Astrocyte (in vitro differentiated cells and primary cell): ENCODE data around the gene GABRA6. TPM values are rescaled to one million over a fixed set of nuclear protein-coding genes. Genes with fewer than 3 reads are reported as not detected.

Experiments used
- DNase-seq: peaks from one replicate; pipeline ENCODE4 v3.0.0-alpha.2; 2010; ENCODE audit warnings: low read depth
- FAIRE-seq: peaks from 2 replicates; lab custom pipeline; 2011; peaks lifted over from hg19 to GRCh38; lab: Jason Lieb, UNC
- H2AFZ ChIP-seq: 2 replicates; pipeline ENCODE4 v1.6.0; 2012; ENCODE audit warnings: low read depth, low read length, inconsistent platforms
- H3K27ac ChIP-seq: 2 replicates; pipeline ENCODE4 v1.5.1; 2011; ENCODE audit warnings: low read depth, low read length, inconsistent platforms
- H3K27me3 ChIP-seq: 2 replicates; pipeline ENCODE4 v1.6.0; 2011; ENCODE audit warnings: low read length, inconsistent platforms; ENCODE audit not compliant: insufficient read depth
- H3K36me3 ChIP-seq: 2 replicates; pipeline ENCODE4 v1.5.1; 2011; ENCODE audit warnings: low read length, inconsistent platforms; ENCODE audit not compliant: insufficient read depth
- H3K4me1 ChIP-seq: 2 replicates; pipeline ENCODE4 v1.5.1; 2011; ENCODE audit warnings: low read length, inconsistent platforms; ENCODE audit not compliant: insufficient read depth
- H3K4me2 ChIP-seq: 2 replicates; pipeline ENCODE4 v1.6.0; 2012; ENCODE audit warnings: low read length, inconsistent platforms
- H3K4me3 ChIP-seq: 2 replicates; pipeline ENCODE4 v1.5.1; 2011; ENCODE audit warnings: low read depth, mild to moderate bottlenecking, low read length, inconsistent platforms; ENCODE audit not compliant: insufficient read depth
- H3K79me2 ChIP-seq: 2 replicates; pipeline ENCODE4 v1.6.0; 2012; ENCODE audit warnings: mild to moderate bottlenecking, low read length, inconsistent platforms; ENCODE audit not compliant: insufficient read depth
- H3K9ac ChIP-seq: 2 replicates; pipeline ENCODE4 v1.6.0; 2012; ENCODE audit warnings: mild to moderate bottlenecking, low read length, inconsistent platforms
- H3K9me3 ChIP-seq: 2 replicates; pipeline ENCODE4 v1.5.1; 2012; ENCODE audit warnings: low read depth, mild to moderate bottlenecking, low read length, inconsistent platforms; ENCODE audit not compliant: insufficient read depth
- H4K20me1 ChIP-seq: 2 replicates; pipeline ENCODE4 v1.6.0; 2012; ENCODE audit warnings: low read length, inconsistent platforms; ENCODE audit not compliant: insufficient read depth
- H3K27ac Mint-ChIP-seq: one replicate; pipeline ENCODE4 v1.8.0; 2021; ENCODE audit warnings: mild to moderate bottlenecking, mixed read lengths; ENCODE audit not compliant: unreplicated experiment
- H3K27me3 Mint-ChIP-seq: one replicate; pipeline ENCODE4 v1.8.0; 2021; ENCODE audit warnings: low read depth, mixed read lengths; ENCODE audit not compliant: unreplicated experiment
- H3K36me3 Mint-ChIP-seq: one replicate; pipeline ENCODE4 v1.8.0; 2021; ENCODE audit warnings: low read depth, mixed read lengths; ENCODE audit not compliant: unreplicated experiment
- H3K4me1 Mint-ChIP-seq: one replicate; pipeline ENCODE4 v1.8.0; 2021; ENCODE audit warnings: low read depth, mixed read lengths; ENCODE audit not compliant: unreplicated experiment
- H3K4me3 Mint-ChIP-seq: one replicate; pipeline ENCODE4 v1.8.0; 2021; ENCODE audit warnings: mild to moderate bottlenecking, moderate library complexity, mixed read lengths; ENCODE audit not compliant: unreplicated experiment
- H3K9me3 Mint-ChIP-seq: one replicate; pipeline ENCODE4 v1.8.0; 2021; ENCODE audit warnings: mild to moderate bottlenecking, mixed read lengths; ENCODE audit not compliant: unreplicated experiment
- EZH2 ChIP-seq: IDR thresholded peaks from 2 replicates; pipeline ENCODE4 v1.6.1; 2012; ENCODE audit warnings: mild to moderate bottlenecking, low read length, inconsistent platforms; ENCODE audit not compliant: insufficient read depth
- total RNA-seq: library from RNA; stranded (reverse); gene quantifications from 2 replicates; pipeline ENCODE4 v1.2.1, GENCODE V29; 2021
- TF ChIP-seq, protein P1 (sequence below): IDR thresholded peaks from 2 replicates; pipeline ENCODE4 v1.5.1; 2011; ENCODE audit warnings: low read depth, mild to moderate bottlenecking, inconsistent platforms, low read length, moderate library complexity; ENCODE audit not compliant: insufficient read depth

Gene GABRA6
- total RNA-seq, 1 donor from 2014 or later = not detected

DNA sequence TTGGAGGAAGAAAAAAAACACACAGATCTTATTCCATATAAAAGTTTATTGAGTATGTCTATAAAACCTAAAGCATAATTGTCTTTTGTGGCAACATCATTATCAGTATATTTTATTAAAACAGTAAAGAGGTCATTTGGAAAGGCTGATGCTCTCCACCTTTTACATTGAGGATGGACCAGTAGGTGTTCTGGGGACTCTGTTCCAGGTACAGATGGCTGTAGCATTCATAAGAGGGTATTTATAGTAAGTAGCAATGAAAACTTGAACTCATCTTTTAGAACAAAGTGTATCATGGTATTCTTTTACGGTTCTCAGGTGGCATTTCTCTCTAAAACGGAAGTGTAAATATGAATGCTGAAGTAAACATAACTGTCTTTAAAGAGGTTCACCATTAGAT is 1.8 kb downstream of the GABRA6 start:
- Histone ChIP-seq H3K27ac (no peak overlapping the region), H3K36me3 (no peaks in the 10 kb centered on the region), H3K27me3 (no peaks in the 10 kb centered on the region), H2AFZ (no peak overlapping the region), H4K20me1 (no peaks in the 10 kb centered on the region), H3K9me3 (no peaks in the 10 kb centered on the region), H3K4me1 (no peaks in the 10 kb centered on the region), H3K4me2 (no peak overlapping the region), H3K9ac (no peak overlapping the region), H3K79me2 (no peaks in the 10 kb centered on the region), H3K4me3 (no peak overlapping the region)
- Mint-ChIP-seq H3K9me3 (no peaks in the 10 kb centered on the region), H3K36me3 (no peaks in the 10 kb centered on the region), H3K4me1 (peaks cover 6% of the 10 kb centered on the region), H3K27ac (no peak overlapping the region), H3K4me3 (no peak overlapping the region), H3K27me3 (no peaks in the 10 kb centered on the region)
- DNase-seq = no peak
- TF ChIP-seq, protein P1, sequence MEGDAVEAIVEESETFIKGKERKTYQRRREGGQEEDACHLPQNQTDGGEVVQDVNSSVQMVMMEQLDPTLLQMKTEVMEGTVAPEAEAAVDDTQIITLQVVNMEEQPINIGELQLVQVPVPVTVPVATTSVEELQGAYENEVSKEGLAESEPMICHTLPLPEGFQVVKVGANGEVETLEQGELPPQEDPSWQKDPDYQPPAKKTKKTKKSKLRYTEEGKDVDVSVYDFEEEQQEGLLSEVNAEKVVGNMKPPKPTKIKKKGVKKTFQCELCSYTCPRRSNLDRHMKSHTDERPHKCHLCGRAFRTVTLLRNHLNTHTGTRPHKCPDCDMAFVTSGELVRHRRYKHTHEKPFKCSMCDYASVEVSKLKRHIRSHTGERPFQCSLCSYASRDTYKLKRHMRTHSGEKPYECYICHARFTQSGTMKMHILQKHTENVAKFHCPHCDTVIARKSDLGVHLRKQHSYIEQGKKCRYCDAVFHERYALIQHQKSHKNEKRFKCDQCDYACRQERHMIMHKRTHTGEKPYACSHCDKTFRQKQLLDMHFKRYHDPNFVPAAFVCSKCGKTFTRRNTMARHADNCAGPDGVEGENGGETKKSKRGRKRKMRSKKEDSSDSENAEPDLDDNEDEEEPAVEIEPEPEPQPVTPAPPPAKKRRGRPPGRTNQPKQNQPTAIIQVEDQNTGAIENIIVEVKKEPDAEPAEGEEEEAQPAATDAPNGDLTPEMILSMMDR = no peak
- no peak for TF ChIP-seq EZH2
- no peak for FAIRE-seq

DNA sequence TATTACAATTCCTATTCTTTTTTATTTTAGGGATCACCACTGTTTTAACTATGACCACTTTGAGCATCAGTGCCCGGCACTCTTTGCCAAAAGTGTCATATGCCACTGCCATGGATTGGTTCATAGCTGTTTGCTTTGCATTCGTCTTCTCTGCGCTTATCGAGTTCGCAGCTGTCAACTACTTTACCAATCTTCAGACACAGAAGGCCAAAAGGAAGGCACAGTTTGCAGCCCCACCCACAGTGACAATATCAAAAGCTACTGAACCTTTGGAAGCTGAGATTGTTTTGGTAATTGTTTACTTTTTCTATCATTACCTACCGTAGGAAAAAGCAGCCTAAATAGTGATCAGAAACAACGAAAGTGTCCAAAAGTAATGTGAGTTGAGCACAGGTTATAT is 6.4 kb downstream of the GABRA6 start:
- H3K9me3 Mint-ChIP-seq = no peaks in the 10 kb centered on the region
- no peaks in the 10 kb centered on the region for H3K27me3 Mint-ChIP-seq
- no peaks in the 10 kb centered on the region for H3K9me3 ChIP-seq
- TF ChIP-seq EZH2 = no peak
- TF ChIP-seq, protein P1 = no peak
- H3K36me3 Mint-ChIP-seq = no peaks in the 10 kb centered on the region
- DNase-seq = no peak
- H3K4me2 ChIP-seq = no peak overlapping the region
- no peaks in the 10 kb centered on the region for H3K79me2 ChIP-seq
- H3K4me3 ChIP-seq = no peak overlapping the region
- FAIRE-seq = no peak
- H3K36me3 ChIP-seq = no peaks in the 10 kb centered on the region
- no peak overlapping the region for H2AFZ ChIP-seq
- no peak overlapping the region for H3K4me3 Mint-ChIP-seq
- H3K4me1 Mint-ChIP-seq = no peaks in the 10 kb centered on the region
- H3K4me1 ChIP-seq = no peaks in the 10 kb centered on the region
- H3K27me3 ChIP-seq = no peaks in the 10 kb centered on the region
- no peak overlapping the region for H3K9ac ChIP-seq
- no peak overlapping the region for H3K27ac Mint-ChIP-seq
- H4K20me1 ChIP-seq = no peaks in the 10 kb centered on the region
- H3K27ac ChIP-seq = no peak overlapping the region

DNA sequence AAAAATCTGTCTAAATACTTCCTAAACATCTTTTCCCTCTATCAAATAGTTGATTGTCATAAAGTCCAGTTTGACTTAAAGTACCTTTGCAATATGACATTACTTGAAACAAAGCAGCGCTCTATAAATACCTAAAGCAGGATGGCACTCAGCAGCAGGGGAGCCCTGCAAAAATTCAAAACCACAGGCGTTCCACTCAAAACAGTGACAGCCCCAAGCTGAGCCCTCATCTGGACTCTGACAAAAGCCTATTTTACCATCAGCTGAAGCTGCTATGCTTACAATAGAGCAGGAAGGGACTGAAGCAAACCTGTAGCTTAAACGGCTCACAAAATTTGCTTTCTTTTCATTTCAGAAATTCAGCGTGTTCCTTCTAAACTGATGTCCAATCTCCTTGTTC is 11.5 kb downstream of the GABRA6 start:
- Histone ChIP-seq H3K27ac (no peak overlapping the region), H4K20me1 (no peaks in the 10 kb centered on the region), H3K79me2 (no peaks in the 10 kb centered on the region), H3K9ac (no peak overlapping the region), H3K27me3 (no peaks in the 10 kb centered on the region), H2AFZ (no peak overlapping the region), H3K36me3 (no peaks in the 10 kb centered on the region), H3K4me1 (no peaks in the 10 kb centered on the region), H3K4me2 (no peak overlapping the region), H3K4me3 (no peak overlapping the region), H3K9me3 (no peaks in the 10 kb centered on the region)
- H3K36me3 Mint-ChIP-seq = no peaks in the 10 kb centered on the region
- no peaks in the 10 kb centered on the region for H3K4me1 Mint-ChIP-seq
- no peak overlapping the region for H3K4me3 Mint-ChIP-seq
- no peaks in the 10 kb centered on the region for H3K9me3 Mint-ChIP-seq
- no peak for DNase-seq
- no peak for FAIRE-seq
- TF ChIP-seq EZH2 = no peak
- TF ChIP-seq, protein P1 = no peak
- H3K27ac Mint-ChIP-seq = no peak overlapping the region
- H3K27me3 Mint-ChIP-seq = no peaks in the 10 kb centered on the region
